ENCODE results near the gene HSPA12B.

HSPA12B gene

GRCh38 chr20:3749087-3749688 lies 16.7 kb downstream of the HSPA12B start:
- no peak for DNase-seq (ENCODE audit: low spot score)

GRCh38 chr20:3749689-3750531 lies 17.4 kb downstream of the HSPA12B start:
- DNase-seq (ENCODE audit: low spot score), result peak; percentile 83

DNA sequence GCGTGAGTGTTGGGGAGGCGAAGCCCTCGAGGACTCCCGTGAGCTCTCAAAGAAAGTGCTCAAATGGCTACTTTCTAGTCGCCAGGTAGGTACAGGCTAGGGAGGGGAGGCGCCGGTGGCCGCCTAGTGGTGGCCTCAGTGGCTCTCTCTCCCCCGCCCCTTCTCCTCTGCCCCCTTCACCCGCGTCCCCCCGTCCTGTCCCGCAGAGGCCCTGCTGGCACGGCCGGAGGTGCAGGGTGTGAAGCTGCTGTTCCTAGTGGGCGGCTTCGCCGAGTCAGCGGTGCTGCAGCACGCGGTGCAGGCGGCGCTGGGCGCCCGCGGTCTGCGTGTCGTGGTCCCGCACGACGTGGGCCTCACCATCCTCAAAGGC lies 18.8 kb downstream of the HSPA12B start:
- peak; percentile 54 for DNase-seq (ENCODE audit: low spot score)

DNA sequence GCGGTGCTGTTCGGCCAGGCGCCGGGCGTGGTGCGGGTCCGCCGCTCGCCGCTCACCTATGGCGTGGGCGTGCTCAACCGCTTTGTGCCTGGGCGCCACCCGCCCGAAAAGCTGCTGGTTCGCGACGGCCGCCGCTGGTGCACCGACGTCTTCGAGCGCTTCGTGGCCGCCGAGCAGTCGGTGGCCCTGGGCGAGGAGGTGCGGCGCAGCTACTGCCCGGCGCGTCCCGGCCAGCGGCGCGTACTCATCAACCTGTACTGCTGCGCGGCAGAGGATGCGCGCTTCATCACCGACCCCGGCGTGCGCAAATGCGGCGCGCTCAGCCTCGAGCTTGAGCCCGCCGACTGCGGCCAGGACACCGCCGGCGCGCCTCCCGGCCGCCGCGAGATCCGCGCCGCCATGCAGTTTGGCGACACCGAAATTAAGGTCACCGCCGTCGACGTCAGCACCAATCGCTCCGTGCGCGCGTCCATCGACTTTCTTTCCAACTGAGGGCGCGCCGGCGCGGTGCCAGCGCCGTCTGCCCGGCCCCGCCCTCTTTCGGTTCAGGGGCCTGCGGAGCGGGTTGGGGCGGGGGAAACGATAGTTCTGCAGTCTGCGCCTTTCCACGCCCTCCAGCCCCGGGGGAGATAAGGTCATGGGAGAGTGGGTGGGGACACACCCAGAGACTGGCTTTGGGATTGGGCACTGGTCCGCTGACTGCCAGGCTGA lies 19.3 kb downstream of the HSPA12B start:
- peak; percentile 75 for DNase-seq (ENCODE audit: low spot score)

DNA sequence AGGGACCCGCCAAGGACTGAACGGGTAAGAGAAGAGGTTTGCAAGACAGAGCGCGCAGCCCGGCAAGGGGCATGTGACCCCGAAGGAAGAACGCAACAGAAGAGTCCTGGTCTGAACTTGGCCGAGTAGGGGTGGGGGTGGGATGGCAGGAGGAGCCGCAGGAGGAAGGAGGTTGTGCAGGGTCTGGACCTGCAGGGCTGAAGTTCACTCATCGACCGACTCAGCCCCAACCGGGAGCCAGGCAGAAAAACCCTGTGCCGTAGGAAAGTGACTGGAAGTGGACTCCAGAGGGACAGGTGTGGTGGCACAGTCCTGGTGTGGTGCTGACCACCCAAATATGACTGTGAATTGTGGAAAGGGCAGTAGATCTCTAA lies 19.9 kb downstream of the HSPA12B start:
- no peak for DNase-seq (ENCODE audit: low spot score)

- DNase-seq (ENCODE audit: low spot score), result peak; percentile 71
These were observed 20.6 kb downstream of the HSPA12B start for GRCh38 chr20:3753098-3753497.

DNA sequence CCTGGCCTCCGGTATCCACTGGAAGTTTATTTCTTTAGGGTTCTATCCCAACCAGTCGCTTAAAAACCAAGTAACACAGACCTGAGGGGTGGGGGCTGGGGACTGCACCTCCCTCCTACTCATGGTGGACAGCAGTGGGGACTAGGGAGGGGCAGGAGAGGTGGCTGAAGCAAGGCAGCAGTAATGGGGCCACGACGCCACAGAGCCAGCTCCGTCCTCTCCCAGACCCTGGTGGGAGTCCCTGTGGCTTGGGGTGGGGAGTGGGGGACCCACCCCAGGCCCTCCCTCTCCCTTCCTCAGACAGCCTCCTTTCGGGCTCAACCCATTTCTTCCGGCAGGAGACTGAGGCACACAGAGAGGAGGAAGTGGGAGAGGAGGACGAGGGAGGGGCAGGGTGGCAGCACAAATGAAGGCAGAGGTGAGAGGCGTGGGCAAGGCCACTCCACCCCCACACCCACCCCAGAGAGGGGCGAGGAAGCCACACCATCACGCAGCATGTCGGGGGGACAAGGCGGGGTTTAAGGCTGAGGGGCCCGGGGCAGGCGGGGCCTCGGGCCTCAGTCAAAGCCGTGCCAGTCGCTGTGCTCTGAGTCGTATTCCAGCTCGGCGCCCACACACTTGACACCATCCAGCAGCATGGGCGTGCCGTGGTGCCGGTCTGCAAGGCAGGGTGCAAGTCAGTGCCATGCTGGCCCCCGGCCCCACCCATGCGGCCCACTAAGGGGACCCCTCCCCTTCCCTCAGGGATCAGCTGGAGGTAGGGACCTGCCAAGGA lies 21.2 kb downstream of the HSPA12B start:
- no peak for DNase-seq (ENCODE audit: low spot score)

DNA sequence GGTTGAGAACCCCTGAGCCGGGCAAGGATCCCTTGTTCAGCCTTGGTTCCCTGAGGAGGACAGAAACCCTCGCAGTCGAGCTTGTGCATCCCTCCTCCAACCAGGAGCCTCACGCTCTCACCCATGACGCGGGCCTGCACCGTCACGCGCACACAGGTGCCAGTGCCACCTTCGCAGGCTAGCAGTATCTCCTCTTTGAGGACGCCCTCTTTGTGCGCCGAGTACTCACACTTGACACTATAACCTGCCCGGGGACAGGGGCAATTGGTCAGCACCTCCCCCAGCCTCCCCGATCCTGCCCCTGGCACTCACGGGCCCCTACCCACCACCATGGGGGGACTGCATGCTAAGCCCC lies 21.8 kb downstream of the HSPA12B start:
- DNase-seq (ENCODE audit: low spot score), result no peak

GRCh38 chr20:3755269-3755668 lies 22.8 kb downstream of the HSPA12B start:
- DNase-seq (ENCODE audit: low spot score), result no peak

DNA sequence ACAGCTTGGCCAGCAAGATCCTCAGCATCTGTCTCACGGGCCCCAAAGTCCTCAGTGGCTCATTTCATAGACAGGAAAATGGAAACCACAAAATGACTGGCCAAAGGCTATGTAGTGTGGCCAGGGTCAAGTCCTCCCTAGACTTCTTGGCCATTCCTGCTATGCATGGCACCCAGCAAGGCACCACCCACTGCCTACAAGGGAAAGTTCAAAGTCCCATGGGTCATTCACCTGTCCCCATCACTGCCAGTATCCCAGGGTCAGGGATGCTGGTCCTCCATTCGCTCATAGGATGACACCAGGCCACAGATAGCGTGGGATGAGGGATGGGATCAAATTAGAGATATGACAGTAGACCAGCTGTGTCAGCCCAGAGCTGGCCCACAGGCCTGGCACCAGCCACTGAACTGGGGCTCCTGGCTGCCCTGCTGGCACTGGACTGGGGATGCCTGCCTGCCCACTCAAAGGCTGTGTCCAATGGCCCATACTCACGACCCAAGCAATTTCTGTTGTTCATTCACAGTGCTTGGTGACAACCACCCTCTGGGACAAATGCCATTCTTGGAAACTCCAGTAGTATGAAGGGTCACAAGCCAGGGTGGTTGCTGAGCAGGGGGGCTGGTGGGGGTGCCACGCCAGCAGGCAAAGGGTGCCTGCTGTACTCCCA lies 23.5 kb downstream of the HSPA12B start:
- DNase-seq (ENCODE audit: low spot score), result no peak

- DNase-seq (ENCODE audit: low spot score), result no peak
These were observed 24.8 kb downstream of the HSPA12B start for GRCh38 chr20:3757268-3757667.

- DNase-seq (ENCODE audit: low spot score), result no peak
These were observed 26.1 kb downstream of the HSPA12B start for GRCh38 chr20:3758566-3758965.

DNA sequence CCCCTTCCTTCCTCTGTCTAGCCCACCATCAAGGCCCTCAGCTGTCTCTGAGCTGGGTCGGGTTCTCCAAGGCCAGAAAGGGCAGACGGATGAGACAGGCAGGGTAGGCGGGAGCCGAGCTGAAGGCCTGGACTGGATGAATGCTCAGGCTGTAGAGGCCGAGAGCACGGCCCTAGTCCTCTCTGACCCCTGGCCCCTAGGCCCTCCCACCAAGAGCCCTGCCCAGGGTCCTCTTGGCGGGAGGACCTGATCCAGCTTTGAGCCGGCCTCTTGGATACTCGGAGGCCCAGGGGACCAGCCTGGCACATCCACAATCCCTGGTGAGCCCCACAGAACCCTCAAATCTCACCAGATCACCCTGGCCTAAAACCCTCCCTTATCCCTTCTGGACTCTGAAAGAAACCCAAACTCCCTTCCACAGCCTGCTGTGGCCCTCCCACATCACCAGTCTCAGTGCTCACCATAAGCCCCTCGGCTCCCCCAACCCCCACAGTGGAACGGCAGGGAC lies 26.9 kb downstream of the HSPA12B start:
- DNase-seq (ENCODE audit: low spot score), result peak; percentile 46

- no peak for DNase-seq (ENCODE audit: low spot score)
These were observed 27.4 kb downstream of the HSPA12B start for GRCh38 chr20:3759884-3760283.

GRCh38 chr20:3760655-3761348 lies 28.3 kb downstream of the HSPA12B start:
- no peak for DNase-seq (ENCODE audit: low spot score)

DNA sequence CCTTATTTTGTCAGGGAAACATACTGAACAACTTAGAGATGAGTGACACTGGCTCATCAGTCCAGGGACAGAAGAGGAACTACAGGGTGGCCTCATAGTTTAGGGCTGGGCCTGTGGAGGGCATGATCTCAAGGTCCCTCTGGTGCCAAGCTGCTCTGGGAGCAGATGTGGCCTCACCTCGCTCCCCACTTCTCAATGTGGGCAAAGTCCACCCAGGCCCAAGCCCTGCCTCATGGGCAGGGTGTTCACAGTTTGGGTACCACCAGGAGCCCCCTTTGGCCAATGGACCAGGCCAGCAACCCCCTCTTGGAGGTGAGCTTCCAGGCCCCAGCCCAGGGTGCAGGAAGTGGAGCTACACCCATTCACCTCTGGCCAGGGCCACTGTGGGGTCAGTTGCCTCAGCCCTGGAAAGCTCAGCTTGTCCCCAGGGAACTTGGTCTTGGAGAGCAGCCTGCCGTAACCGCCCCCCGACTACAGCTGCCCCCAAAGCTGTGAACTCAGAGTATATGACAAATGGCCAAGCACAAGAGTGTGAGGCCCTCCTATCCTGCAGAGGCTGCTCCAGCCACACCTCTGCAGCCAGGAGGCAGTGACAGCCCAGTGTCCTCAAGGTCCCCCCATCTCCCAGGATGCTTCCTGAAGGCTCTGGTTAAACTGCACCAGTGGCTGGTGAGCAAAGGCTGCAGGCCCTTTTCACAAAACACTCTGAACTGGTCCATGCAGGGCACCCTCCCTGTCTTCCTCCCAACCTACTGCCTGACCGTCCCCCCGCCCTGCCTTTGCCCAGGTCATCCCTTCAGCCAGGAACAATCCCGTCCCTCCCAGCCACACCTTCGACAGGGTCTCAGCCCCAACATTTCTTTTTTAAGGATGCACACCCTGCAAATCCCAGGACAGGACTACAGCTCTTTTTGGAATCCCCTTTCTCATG lies 31.5 kb downstream of the HSPA12B start:
- no peak for DNase-seq (ENCODE audit: low spot score)

DNA sequence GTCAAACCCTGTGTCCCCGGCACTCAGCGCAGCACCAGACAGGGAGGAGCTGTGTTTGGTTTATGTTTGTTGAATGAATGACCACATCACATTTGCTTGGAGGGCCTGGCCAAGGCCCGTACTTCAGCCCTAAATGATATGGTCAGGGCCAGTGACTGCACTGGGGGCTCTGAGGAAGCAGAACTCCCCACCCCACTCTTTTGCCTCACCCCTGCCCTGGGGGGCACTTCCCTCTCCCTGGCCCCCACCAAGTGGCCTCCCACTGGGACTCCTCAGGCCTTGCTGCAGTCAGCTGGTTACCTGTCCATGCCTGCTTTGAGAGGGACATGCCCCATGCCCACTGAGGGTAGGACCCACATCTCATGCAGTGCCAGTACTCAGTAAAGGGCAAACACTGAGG lies 32.2 kb downstream of the HSPA12B start:
- DNase-seq (ENCODE audit: low spot score), result no peak

GRCh38 chr20:3765171-3765882 lies 32.8 kb downstream of the HSPA12B start:
- DNase-seq (ENCODE audit: low spot score), result no peak

- no peak for DNase-seq (ENCODE audit: low spot score)
These were observed 34.1 kb downstream of the HSPA12B start for GRCh38 chr20:3766422-3767109.
